OCI-LY3 (cell line): Measurements from ENCODE around the gene ABCD3.

Experiments used
- CTCF ChIP-seq: fragments of 200-600, 300-600 bp; sonication (generic); IDR thresholded peaks from 2 replicates; pipeline ENCODE4 v1.5.1; 2014; ENCODE audit warnings: antibody characterized with exemption, low read length, low read depth
- EZH2phosphoT487 ChIP-seq: fragments of 200-600 bp; shearing (Covaris generic); IDR thresholded peaks from 2 replicates; pipeline ENCODE4 v1.6.1; 2018; ENCODE audit warnings: antibody characterized with exemption, mixed run types, low read depth

- TF ChIP-seq CTCF (no peak), EZH2phosphoT487 (no peak)
Observed at GRCh38 chr1:94398356-94398755, 19.8 kb upstream of the ABCD3 start.
